GM21515 (cell line): ENCODE data around the gene ZNF772.
A peak's percentile ranks its signal among the peaks of the same experiment; 100 is the strongest.

Source experiments
- ATAC-seq: cut with Tn5 transposase; IDR thresholded peaks from one replicate; pipeline ENCODE4 v1.9.1; 2021; ENCODE audit not compliant: unreplicated experiment

The ZNF772 gene

DNA sequence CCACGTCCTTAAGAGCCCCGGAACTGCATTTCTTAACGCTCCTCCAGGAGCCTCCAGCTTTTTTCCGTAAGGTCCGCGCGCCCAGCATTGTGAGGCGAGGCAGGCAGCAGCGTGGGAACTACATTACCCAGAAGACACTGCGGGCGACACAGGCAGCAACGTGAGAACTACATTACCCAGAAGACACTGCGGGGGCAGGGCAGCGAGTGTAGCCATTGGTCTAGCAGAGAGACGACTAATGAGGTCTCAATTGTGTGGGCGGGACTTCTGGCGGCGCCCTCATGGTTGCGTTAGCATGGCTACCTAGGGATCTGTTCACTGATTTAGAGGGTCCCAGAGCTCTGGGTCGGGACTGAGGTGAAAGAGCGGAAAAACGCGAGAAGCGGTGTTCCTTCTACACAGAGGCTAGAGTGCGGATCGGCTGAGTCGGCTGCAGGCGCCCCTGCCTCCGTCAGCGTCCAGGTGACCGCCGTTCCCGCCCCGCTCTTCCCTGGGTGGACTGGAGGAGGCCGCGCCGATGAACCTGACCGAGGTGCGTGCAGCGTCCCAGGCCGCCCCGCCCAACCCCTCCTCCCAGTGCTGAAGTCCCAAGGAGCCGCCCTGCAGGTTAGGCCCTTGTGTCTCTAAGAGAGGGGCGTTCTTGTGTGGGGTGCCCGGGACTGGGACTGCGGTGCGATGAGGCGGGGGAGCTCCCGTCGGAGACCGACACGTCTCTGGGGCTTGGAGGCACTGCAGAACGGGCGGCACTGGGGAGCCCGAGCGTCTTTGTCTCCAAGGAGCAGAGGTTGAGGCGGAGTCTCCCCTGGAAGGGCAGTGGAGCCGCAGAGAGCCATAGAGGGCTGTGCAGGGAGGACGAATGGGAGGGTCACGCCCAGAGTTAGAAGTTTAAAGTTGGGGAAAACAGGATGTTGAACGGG lies 42.0 kb downstream of the ZNF772 start, which contains the start of gene ZNF749:
ZNF749 (plus strand) TSS at position 264 of the 917 bp plus-strand sequence; CDS start at position 518, 254 bp downstream.
- peak; percentile 95 for ATAC-seq

GRCh38 chr19:57434386-57435061 lies 42.8 kb downstream of the ZNF772 start:
- peak; percentile 20 for ATAC-seq

- ATAC-seq: no peak
Measured at GRCh38 chr19:57421037-57421436, 56.3 kb downstream of the ZNF772 start.

DNA sequence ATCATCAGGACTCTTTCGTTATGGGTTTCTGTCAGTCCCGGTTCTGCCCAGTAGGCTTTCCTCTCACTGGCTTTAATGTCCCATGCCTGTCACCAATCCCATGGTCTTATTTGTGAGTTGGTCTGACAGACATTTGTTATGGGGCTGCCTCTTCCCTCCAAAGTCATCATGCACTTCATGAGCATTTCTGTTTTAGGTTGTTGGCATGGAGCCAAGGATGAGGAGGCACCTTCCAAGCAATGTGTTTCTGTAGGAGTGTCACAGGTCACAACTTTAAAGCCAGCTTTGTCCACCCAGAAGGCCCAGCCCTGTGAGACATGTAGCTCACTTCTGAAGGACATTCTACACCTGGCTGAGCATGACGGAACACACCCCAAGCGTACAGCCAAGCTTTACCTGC lies 57.9 kb downstream of the ZNF772 start:
- ATAC-seq: no peak
